ENCODE measurements around the gene CDCA5. TPM values are rescaled to one million over a fixed set of nuclear protein-coding genes. Genes with fewer than 3 reads are reported as not detected.

Gene CDCA5
- total and polyA plus RNA-seq, 12 donors = 0.35 to 10.0 (median 1.4) TPM

DNA sequence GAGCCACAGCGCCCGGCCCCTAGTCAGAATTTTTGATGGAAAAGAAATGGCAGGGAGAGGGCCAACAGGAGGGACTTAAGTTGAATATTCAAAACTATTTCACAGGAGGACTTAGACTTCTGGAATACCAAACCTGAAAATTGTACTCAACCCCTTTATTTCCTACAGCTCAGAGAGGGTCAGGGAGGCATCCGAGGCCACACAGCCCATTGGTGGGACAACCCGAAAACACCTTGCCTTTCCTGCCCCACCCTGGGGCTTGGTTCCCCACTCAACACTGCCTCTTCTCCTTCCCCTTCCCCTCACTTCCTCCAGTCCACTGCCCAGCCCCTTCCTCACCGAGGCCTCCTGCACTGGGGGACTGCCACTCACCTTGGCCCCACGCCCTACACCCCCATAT, 26.8 kb downstream of the CDCA5 start:
- no peaks in the 10 kb centered on the region for H3K9me3 ChIP-seq (replicated peaks in 1 of 3)
- H3K27ac ChIP-seq = no peak overlapping the region
- no peak for TF ChIP-seq POLR2A (IDR thresholded peaks at IDR 0.05)
- TF ChIP-seq, protein P1, sequence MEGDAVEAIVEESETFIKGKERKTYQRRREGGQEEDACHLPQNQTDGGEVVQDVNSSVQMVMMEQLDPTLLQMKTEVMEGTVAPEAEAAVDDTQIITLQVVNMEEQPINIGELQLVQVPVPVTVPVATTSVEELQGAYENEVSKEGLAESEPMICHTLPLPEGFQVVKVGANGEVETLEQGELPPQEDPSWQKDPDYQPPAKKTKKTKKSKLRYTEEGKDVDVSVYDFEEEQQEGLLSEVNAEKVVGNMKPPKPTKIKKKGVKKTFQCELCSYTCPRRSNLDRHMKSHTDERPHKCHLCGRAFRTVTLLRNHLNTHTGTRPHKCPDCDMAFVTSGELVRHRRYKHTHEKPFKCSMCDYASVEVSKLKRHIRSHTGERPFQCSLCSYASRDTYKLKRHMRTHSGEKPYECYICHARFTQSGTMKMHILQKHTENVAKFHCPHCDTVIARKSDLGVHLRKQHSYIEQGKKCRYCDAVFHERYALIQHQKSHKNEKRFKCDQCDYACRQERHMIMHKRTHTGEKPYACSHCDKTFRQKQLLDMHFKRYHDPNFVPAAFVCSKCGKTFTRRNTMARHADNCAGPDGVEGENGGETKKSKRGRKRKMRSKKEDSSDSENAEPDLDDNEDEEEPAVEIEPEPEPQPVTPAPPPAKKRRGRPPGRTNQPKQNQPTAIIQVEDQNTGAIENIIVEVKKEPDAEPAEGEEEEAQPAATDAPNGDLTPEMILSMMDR (IDR thresholded peaks at IDR 0.05) = no peak
- WGBS, 4 donors = 86 to 91% (median 89%) methylated on average over 6 of the region's 6 CpGs
- H3K36me3 ChIP-seq (replicated peaks in 1 of 2) = no peaks in the 10 kb centered on the region
- intact Hi-C loops (cut with DNase I) = no loop called here
- no peak overlapping the region for H3K4me3 ChIP-seq
- H3K4me1 ChIP-seq (replicated peaks in 1 of 2) = no peaks in the 10 kb centered on the region
- DNase-seq = no peak
- H3K27me3 ChIP-seq = no peaks in the 10 kb centered on the region

DNA sequence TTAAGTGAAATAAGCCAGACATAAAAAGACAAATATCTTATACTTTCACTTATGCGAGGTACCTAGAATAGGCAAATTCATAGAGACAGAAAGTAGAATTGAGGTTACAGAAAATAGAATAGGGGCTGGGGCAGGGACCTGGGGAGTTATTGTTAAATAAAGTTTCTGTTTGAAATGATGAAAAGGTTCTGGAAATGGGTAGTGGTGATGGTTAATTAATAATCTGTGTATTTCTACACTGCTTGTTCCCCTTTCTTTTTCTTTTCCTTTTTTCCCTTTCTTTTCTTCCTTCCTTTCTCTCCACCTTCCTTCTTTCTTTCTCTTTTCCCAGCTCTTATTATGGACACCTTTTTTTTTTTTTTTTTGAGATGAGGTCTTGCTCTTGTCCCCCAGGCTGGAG, 28.3 kb downstream of the CDCA5 start:
- Histone ChIP-seq H3K9me3 (replicated peaks in 1 of 3) (no peaks in the 10 kb centered on the region), H3K27me3 (no peaks in the 10 kb centered on the region), H3K4me3 (no peak overlapping the region), H3K27ac (no peak overlapping the region), H3K4me1 (replicated peaks in 1 of 2) (no peaks in the 10 kb centered on the region), H3K36me3 (replicated peaks in 1 of 2) (no peaks in the 10 kb centered on the region)
- no peak for TF ChIP-seq POLR2A (IDR thresholded peaks at IDR 0.05)
- TF ChIP-seq, protein P1 (IDR thresholded peaks at IDR 0.05) = no peak
- 86 to 95% (median 89%) methylated on average over 1 of the region's 1 CpG for WGBS, 4 donors
- no peak for DNase-seq
- intact Hi-C loops (cut with DNase I) = no loop called here

DNA sequence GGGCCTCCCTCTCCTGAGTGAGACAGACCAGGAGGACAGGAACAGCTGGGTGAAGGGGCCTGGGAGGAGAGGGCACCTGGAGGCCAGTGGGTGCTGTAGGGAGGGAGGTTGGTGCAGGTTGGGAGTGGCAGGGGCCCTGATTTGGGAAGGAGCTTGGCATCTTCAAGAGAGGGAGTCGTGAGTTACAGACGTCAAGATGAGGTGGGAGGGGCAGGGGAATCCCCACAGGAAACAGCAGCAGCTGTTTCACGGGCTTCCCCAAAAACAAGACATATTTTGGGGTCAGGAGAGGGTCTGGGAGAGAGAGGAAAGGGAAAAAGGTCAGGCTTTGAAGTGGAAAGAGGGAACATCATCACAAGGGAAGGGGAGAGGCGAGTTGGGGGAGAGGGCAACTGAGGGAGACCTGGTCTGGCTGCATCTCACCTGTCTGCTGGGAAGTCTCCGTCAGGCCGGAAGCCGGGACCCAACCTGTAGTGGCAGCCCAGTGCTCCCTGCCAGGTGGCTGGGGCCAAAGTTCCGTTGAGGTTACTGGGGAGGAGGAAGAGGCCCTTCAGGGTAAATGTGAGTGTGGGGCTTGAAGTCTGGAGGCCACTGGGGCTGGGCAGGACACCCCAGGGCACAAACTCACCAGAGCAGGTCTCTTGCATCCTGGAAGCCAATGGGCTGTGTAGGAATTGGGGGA, 29.9 kb downstream of the CDCA5 start:
- H3K4me1 ChIP-seq (replicated peaks in 1 of 2) = no peaks in the 10 kb centered on the region
- no peaks in the 10 kb centered on the region for H3K36me3 ChIP-seq (replicated peaks in 1 of 2)
- TF ChIP-seq, protein P1 (IDR thresholded peaks at IDR 0.05) = no peak
- TF ChIP-seq POLR2A (IDR thresholded peaks at IDR 0.05) = no peak
- H3K4me3 ChIP-seq = no peak overlapping the region
- no peaks in the 10 kb centered on the region for H3K27me3 ChIP-seq
- no peaks in the 10 kb centered on the region for H3K9me3 ChIP-seq (replicated peaks in 1 of 3)
- intact Hi-C loops (cut with DNase I) = no loop called here
- H3K27ac ChIP-seq = no peak overlapping the region
- DNase-seq = no peak
- 53 to 68% (median 65%) methylated on average over 8 of the region's 8 CpGs for WGBS, 4 donors

DNA sequence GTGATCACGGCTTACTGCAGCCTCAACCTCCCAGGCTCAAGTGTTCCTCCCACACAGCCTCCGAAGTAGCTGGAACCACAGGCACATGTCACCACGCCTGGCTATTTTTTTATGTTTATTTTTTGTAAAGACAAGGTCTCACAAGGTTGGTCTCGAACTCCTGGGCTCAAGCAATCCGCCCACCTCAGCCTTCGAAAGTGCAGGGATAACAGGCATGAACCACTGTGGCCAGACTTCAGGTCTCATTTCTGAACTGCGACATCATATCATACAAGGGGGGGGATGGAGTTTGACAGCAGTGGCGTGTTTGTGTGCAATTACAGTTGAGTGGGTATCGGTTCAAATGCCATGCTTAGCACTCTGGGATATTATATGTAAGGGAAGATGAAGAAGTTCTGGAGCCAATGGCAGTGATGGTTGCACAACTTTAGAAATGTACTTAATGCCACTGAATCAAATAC, 32.4 kb downstream of the CDCA5 start:
- Histone ChIP-seq H3K27ac (no peak overlapping the region), H3K4me3 (no peak overlapping the region), H3K4me1 (replicated peaks in 1 of 2) (no peaks in the 10 kb centered on the region), H3K9me3 (replicated peaks in 1 of 3) (no peaks in the 10 kb centered on the region), H3K27me3 (no peaks in the 10 kb centered on the region), H3K36me3 (replicated peaks in 1 of 2) (no peaks in the 10 kb centered on the region)
- no peak for DNase-seq
- intact Hi-C loops (cut with DNase I) = no loop called here
- WGBS, 4 donors = 77 to 84% (median 80%) methylated on average over 9 of the region's 9 CpGs
- no peak for TF ChIP-seq POLR2A (IDR thresholded peaks at IDR 0.05)
- TF ChIP-seq, protein P1 (IDR thresholded peaks at IDR 0.05) = no peak
